K562 (cell line): ENCODE measurements around the gene CPED1. TPM values are rescaled to one million over a fixed set of nuclear protein-coding genes. Genes with fewer than 3 reads are reported as not detected.

Experiments
- ATAC-seq: fragments of 200-7000 bp; cut with Tn5 transposase; 3 replicates; pipeline ENCODE4 v1.9.1; 2020; ENCODE audit warnings: moderate library complexity
- BruUV-seq: library from RNA; stranded (reverse); fragments of 400-500 nt; replicated peaks from 2 replicates; lab custom pipeline; 2021; lab: Mats Ljungman, UMichigan
- CTCF ChIA-PET: fragments of 300-600 bp; formaldehyde crosslinking; extraction: SDS; loops from one replicate; lab custom pipeline; 2021; ENCODE audit warnings: low intra/inter-chr PET ratio; lab: Yijun Ruan, JAX
- POLR2A ChIA-PET: fragments of 300-600, 350-650 bp; sonication (Branson Sonifier 250); formaldehyde crosslinking; extraction: SDS; loops from one replicate; lab custom pipeline; 2021; ENCODE audit warnings: antibody characterized with exemption, inconsistent platforms; lab: Yijun Ruan, JAX
- DNase-seq, 4 experiments: peaks; one replicate each; pipeline versions ENCODE4 v3.0.0 to v3.0.0-alpha.2; 2011 to 2018; ENCODE audit warnings: low spot score in 3 of 4, mixed read lengths in 3 of 4; ENCODE audit errors: extremely low read depth in 1 of 4
- FAIRE-seq: peaks from 2 replicates; lab custom pipeline; 2011; peaks lifted over from hg19 to GRCh38; lab: Jason Lieb, UNC
- H2AFZ ChIP-seq: 2 replicates; pipeline ENCODE4 v1.6.0; 2011; ENCODE audit warnings: low read depth, low read length, control low read depth, inconsistent platforms
- H3K27ac ChIP-seq: fragments of 200-600 bp; 3 replicates; pipeline ENCODE4 v1.8.0; 2011; ENCODE audit warnings: low read depth, mild to moderate bottlenecking, control low read depth, inconsistent platforms, low read length, moderate library complexity, mixed read lengths; ENCODE audit errors: extremely low read depth
- H3K27me3 ChIP-seq, 2 experiments: fragments of 300-600 bp in 1 of 2; 2 replicates in 1 of 2; 3 replicates in 1 of 2; pipeline versions ENCODE4 v1.6.0 to v1.8.0; 2011; ENCODE audit warnings: inconsistent platforms in 2 of 2, low read length in 2 of 2, mild to moderate bottlenecking in 1 of 2, mixed read lengths in 1 of 2, moderate library complexity in 1 of 2; ENCODE audit not compliant: control insufficient read depth in 2 of 2, insufficient read depth in 2 of 2
- H3K36me3 ChIP-seq: fragments of 300-600 bp; 3 replicates; pipeline ENCODE4 v1.8.0; 2011; ENCODE audit warnings: mild to moderate bottlenecking, low read length, inconsistent platforms; ENCODE audit not compliant: control insufficient read depth, insufficient read depth
- H3K4me1 ChIP-seq, 2 experiments: fragments of 200-600 bp in 1 of 2; replicated peaks in 1 of 2; 2 replicates in 1 of 2; 3 replicates in 1 of 2; pipeline versions ENCODE4 v1.5.1 to v1.8.0; 2011; ENCODE audit warnings: inconsistent platforms in 2 of 2, low read length in 2 of 2, mild to moderate bottlenecking in 1 of 2, mixed read lengths in 1 of 2, moderate library complexity in 1 of 2; ENCODE audit not compliant: control insufficient read depth in 2 of 2, insufficient read depth in 2 of 2
- H3K4me2 ChIP-seq: 2 replicates; pipeline ENCODE4 v1.6.1; 2011; ENCODE audit warnings: low read length, control low read depth, inconsistent platforms, mixed read lengths; ENCODE audit not compliant: insufficient read depth
- H3K4me3 ChIP-seq: fragments of 200-600 bp; sonication (generic), shearing (Covaris generic); 2 replicates; pipeline ENCODE4 v1.5.1; 2016; ENCODE audit warnings: control low read depth, inconsistent platforms
- H3K79me2 ChIP-seq: fragments of 200-600 bp; 3 replicates; pipeline ENCODE4 v1.8.0; 2011; ENCODE audit warnings: low read length, inconsistent platforms; ENCODE audit not compliant: control insufficient read depth, insufficient read depth
- H3K9ac ChIP-seq, 2 experiments: 2 replicates each; pipeline versions ENCODE4 v1.6.0 to v1.6.1; 2011; ENCODE audit warnings: low read depth in 2 of 2, low read length in 2 of 2, control low read depth in 1 of 2, inconsistent platforms in 1 of 2, mild to moderate bottlenecking in 1 of 2, mixed read lengths in 1 of 2; ENCODE audit not compliant: insufficient read depth in 1 of 2
- H3K9me1 ChIP-seq: one replicate; pipeline ENCODE4 v1.6.0; 2011; ENCODE audit warnings: inconsistent platforms, mild to moderate bottlenecking, low read length, moderate library complexity; ENCODE audit not compliant: control insufficient read depth, insufficient read depth
- H3K9me3 ChIP-seq: replicated peaks from 2 replicates; pipeline ENCODE4 v1.5.1; 2011; ENCODE audit warnings: low read depth, low read length, inconsistent platforms; ENCODE audit not compliant: control insufficient read depth, insufficient read depth
- H4K20me1 ChIP-seq: replicated peaks from 2 replicates; pipeline ENCODE4 v1.6.1; 2011; ENCODE audit warnings: low read length, inconsistent platforms, mixed read lengths; ENCODE audit not compliant: control insufficient read depth, insufficient read depth
- GATA2 ChIP-seq: sonication (generic); formaldehyde crosslinking; IDR thresholded peaks from 2 replicates; pipeline ENCODE4 v1.4.0; 2020; ENCODE audit warnings: mild to moderate bottlenecking, missing genetic modification reagents
- OTX1 ChIP-seq: fragments of 450-650 bp; formaldehyde crosslinking; IDR thresholded peaks from 2 replicates; pipeline ENCODE4 v1.4.0; 2022; ENCODE audit warnings: mild to moderate bottlenecking
- SMARCA5 ChIP-seq: fragments of 450-650 bp; IDR thresholded peaks from 2 replicates; pipeline ENCODE4 v1.6.1; 2016
- SUPT5H ChIP-seq: fragments of 450-650 bp; IDR thresholded peaks from 2 replicates; pipeline ENCODE4 v1.6.1; 2016
- ZBTB49 ChIP-seq: sonication (generic); formaldehyde crosslinking; IDR thresholded peaks from 2 replicates; pipeline ENCODE4 v1.8.0; 2022; ENCODE audit warnings: missing genetic modification reagents, mild to moderate bottlenecking, borderline replicate concordance
- ZNF79 ChIP-seq: fragments of 250-450 bp; sonication (Bioruptor Pico); IDR thresholded peaks from 2 replicates; pipeline ENCODE4 v1.4.0; 2020; ENCODE audit warnings: low read depth, mild to moderate bottlenecking, moderate library complexity
- in situ Hi-C: fragments of 300-500 bp; cut with MboI; formaldehyde crosslinking; loops from 4 replicates; pipeline ENCODE4 v1.15.0; 2018; ENCODE audit warnings: inconsistent platforms, mixed read lengths
- intact Hi-C: fragments of 100-400 bp; cut with micrococcal nuclease; formaldehyde crosslinking; loops from 2 replicates; pipeline ENCODE4 v1.14.2; 2022
- polyA plus RNA-seq, 8 experiments: library from polyadenylated mRNA; depleted of rRNA in 4 of 8; stranded (reverse) in 5 of 8; unstranded in 3 of 8; fragments of >200 nt; fragmentation: Nextera tagmentation in 2 of 8; fragmentation: Illumina TruSeq in 1 of 8; extraction: Ambion mirVana in 2 of 8; extraction: Trizol in 1 of 8; gene quantifications; 2 replicates each; pipeline versions ENCODE4 v1.2.1 to v1.2.3, GENCODE V29; 2011 to 2014; ENCODE audit warnings: inconsistent platforms in 1 of 8, missing spikeins in 1 of 8
- total RNA-seq, 7 experiments: library from RNA; depleted of rRNA in 6 of 7; stranded (reverse); fragments of >200 nt in 6 of 7; fragmentation: Illumina TruSeq in 2 of 7; extraction: Trizol in 2 of 7; gene quantifications; 2 replicates each; pipeline versions ENCODE4 v1.2.1 to v1.2.3, GENCODE V29; 2011 to 2021; ENCODE audit warnings: low replicate concordance in 1 of 7
- TF ChIP-seq, protein P1 (sequence below): sonication (generic); formaldehyde crosslinking; IDR thresholded peaks from 2 replicates; pipeline ENCODE4 v1.8.1; 2023; ENCODE audit warnings: missing genetic modification reagents, mild to moderate bottlenecking, borderline replicate concordance

The CPED1 gene
- total and polyA plus RNA-seq, 9 of the 15 experiments (the other 6 are each of a cell fraction or from before 2014, with no cell fraction given): 195 to 393 (median 290) TPM

DNA sequence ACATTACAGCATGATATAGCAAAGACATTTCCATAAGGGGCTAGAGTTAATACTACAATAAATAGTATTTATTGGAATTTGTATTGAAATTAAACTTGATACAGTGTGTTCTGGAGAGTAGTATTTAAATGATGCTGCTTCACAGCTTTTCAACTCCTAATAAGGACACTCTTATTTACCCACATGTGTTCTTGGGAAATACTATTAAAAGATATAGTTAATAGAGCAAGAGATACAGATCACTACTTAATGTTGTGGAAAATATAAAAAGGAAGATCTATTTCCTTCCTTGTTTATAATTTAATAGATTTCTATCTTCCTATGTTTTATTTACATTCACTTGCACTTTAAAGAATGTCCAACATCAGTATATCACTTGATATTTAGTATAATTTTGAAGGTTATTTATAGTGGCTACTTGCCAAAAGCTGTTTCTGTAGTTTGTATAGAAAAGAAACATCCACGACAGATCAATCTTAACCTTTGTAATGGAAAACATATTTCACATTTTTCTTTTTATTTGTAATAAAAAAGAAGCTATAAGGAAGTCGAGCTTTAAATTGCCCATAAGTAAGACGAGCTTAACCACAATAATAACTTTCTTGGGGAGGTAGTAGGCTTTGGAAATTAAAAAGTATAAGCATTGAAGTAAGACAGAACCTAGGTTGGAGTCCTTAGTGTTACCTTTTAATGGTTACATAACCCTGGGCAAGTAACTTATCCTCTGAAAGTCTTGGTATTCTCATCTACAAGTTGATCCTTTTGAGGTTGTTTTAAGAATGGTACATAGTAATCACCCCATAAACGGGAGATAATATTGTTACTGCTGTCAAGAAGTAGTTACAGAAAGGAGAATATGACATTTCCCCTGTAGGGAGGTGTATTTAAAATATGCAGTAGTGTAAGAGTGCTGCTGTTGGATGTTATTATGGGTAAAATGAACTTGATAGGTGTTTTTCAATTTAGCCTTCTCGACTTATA is 32.8 kb downstream of the CPED1 start (continued):
- TF ChIP-seq, protein P1, sequence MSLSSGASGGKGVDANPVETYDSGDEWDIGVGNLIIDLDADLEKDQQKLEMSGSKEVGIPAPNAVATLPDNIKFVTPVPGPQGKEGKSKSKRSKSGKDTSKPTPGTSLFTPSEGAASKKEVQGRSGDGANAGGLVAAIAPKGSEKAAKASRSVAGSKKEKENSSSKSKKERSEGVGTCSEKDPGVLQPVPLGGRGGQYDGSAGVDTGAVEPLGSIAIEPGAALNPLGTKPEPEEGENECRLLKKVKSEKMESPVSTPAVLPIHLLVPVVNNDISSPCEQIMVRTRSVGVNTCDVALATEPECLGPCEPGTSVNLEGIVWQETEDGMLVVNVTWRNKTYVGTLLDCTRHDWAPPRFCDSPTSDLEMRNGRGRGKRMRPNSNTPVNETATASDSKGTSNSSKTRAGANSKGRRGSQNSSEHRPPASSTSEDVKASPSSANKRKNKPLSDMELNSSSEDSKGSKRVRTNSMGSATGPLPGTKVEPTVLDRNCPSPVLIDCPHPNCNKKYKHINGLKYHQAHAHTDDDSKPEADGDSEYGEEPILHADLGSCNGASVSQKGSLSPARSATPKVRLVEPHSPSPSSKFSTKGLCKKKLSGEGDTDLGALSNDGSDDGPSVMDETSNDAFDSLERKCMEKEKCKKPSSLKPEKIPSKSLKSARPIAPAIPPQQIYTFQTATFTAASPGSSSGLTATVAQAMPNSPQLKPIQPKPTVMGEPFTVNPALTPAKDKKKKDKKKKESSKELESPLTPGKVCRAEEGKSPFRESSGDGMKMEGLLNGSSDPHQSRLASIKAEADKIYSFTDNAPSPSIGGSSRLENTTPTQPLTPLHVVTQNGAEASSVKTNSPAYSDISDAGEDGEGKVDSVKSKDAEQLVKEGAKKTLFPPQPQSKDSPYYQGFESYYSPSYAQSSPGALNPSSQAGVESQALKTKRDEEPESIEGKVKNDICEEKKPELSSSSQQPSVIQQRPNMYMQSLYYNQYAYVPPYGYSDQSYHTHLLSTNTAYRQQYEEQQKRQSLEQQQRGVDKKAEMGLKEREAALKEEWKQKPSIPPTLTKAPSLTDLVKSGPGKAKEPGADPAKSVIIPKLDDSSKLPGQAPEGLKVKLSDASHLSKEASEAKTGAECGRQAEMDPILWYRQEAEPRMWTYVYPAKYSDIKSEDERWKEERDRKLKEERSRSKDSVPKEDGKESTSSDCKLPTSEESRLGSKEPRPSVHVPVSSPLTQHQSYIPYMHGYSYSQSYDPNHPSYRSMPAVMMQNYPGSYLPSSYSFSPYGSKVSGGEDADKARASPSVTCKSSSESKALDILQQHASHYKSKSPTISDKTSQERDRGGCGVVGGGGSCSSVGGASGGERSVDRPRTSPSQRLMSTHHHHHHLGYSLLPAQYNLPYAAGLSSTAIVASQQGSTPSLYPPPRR (CRISPR knock-in tag): no peak

DNA sequence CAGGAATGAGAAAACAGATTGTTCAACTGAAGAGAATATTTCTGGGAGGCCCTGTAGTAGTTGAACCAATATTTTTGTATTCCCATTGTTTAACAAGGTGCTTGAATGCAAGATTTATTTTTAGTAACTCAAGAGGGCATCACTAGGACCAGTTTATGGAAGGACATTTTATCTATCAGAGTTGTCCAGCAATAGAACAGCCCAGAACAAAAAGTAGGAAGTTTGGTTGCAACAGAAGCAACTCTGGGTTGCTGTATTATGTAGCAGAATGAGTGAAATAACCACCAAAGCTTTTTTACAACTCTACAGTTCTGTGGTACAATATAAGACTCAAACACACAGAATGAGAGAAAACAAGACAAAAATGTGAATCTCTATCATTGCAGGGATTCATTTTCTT is 34.7 kb downstream of the CPED1 start:
- no peak for FAIRE-seq
- ChIA-PET CTCF (no interaction called here), POLR2A (no interaction called here)
- no peak overlapping the region for H2AFZ ChIP-seq
- ATAC-seq: peak; percentile 28
- H3K9ac ChIP-seq: peak overlapping the region in 1 of 2 experiments; percentile 17; a peak in 1 of 4 replicates
- no peaks in the 10 kb centered on the region for H3K9me3 ChIP-seq
- TF ChIP-seq ZBTB49 (no peak), SUPT5H (no peak), SMARCA5 (no peak), ZNF79 (CRISPR knock-in tag) (0 out of 2 replicates have a peak, but pooled peaks have one; percentile 7), GATA2 (no peak), OTX1 (no peak)
- H4K20me1 ChIP-seq: no peaks in the 10 kb centered on the region
- no peaks in the 10 kb centered on the region for H3K9me1 ChIP-seq
- BruUV-seq: no TSS peak
- DNase-seq: no peak
- H3K4me3 ChIP-seq: no peak overlapping the region
- peaks cover 96% of the 10 kb centered on the region for H3K36me3 ChIP-seq
- intact Hi-C loops (no loop called here), in situ Hi-C loops (no loop called here)
- peaks cover 99% of the 10 kb centered on the region for H3K79me2 ChIP-seq
- peak overlapping the region; percentile 57; the same call in 2 of the 3 replicates for H3K27ac ChIP-seq
- no peaks in the 10 kb centered on the region for H3K27me3 ChIP-seq
- H3K4me1 ChIP-seq: peaks cover 0 to 58% of the 10 kb centered on the region in 2 experiments; a peak in 3 of 5 replicates
- peak overlapping the region; percentile 24; the same call in 1 of the 2 replicates for H3K4me2 ChIP-seq
